H1 (cell line): ENCODE results near the gene NAXE. TPM values are rescaled to one million over a fixed set of nuclear protein-coding genes. Genes with fewer than 3 reads are reported as not detected.

ENCODE experiments used
- BCL11A ChIP-seq, 2 experiments: IDR thresholded peaks; one replicate each; pipeline ENCODE4 v1.6.1; 2011; ENCODE audit warnings: low read depth in 2 of 2, low read length in 2 of 2, mild to moderate bottlenecking in 2 of 2
- polyA plus RNA-seq, 7 experiments: library from polyadenylated mRNA; depleted of rRNA in 3 of 7; stranded (reverse) in 5 of 7; unstranded in 2 of 7; fragments of >200 nt in 5 of 7; fragments of 200-250 nt in 2 of 7; gene quantifications; 1 replicate in 5 of 7; 2 replicates in 1 of 7; 4 replicates in 1 of 7; pipeline versions ENCODE4 v1.2.1 to v1.2.3, GENCODE V29; 2011 to 2013; ENCODE audit warnings: missing spikeins in 2 of 7, mixed read lengths in 2 of 7
- total RNA-seq: library from RNA; stranded (reverse); fragmentation: NEBNext Ultra II Directional; extraction: Animal tissue kit (Norgen Biotek cat#: 25700); gene quantifications from 2 replicates; pipeline ENCODE4 v1.2.1, GENCODE V29; 2021

NAXE gene
- total and polyA plus RNA-seq, 2 of the 8 experiments (the other 6 are each of a cell fraction or from before 2014, with no cell fraction given): 73.1 to 74.3 TPM

GRCh38 chr1:156559086-156559796 lies 32.3 kb upstream of the NAXE start (continued):
- no peak for TF ChIP-seq BCL11A (IDR thresholded peaks at IDR 0.05; ENCODE audit: low read depth in 2 of 2, low read length in 2 of 2)
